Caco-2 (cell line): ENCODE results near the gene CYB5A. TPM values are rescaled to one million over a fixed set of nuclear protein-coding genes. Genes with fewer than 3 reads are reported as not detected.

Experiments
- BruUV-seq: library from RNA; stranded (reverse); fragments of 400-500 nt; replicated peaks from 2 replicates; lab custom pipeline; 2021; lab: Mats Ljungman, UMichigan
- CTCF ChIA-PET: fragments of 300-600 bp; sonication (Branson Sonifier 250); formaldehyde crosslinking; loops from one replicate; lab custom pipeline; 2022; ENCODE audit warnings: antibody characterized with exemption; lab: Charles Lee
- POLR2A ChIA-PET: fragments of 300-600 bp; sonication (Branson Sonifier 250); formaldehyde crosslinking; loops from one replicate; lab custom pipeline; 2022; ENCODE audit warnings: antibody characterized with exemption; lab: Charles Lee
- DNase-seq, 2 experiments: peaks; one replicate each; pipeline versions ENCODE4 v3.0.0 to v3.0.0-alpha.2; 2020 to 2022
- H3K27me3 ChIP-seq: replicated peaks from 2 replicates; pipeline ENCODE4 v1.6.0; 2011; ENCODE audit warnings: low read length; ENCODE audit not compliant: control insufficient read depth, insufficient read depth
- H3K36me3 ChIP-seq: 2 replicates; pipeline ENCODE4 v1.5.1; 2011; ENCODE audit warnings: low read length; ENCODE audit not compliant: control insufficient read depth, insufficient read depth
- H3K4me1 ChIP-seq: fragments of 250-450 bp; sonication (Bioruptor Pico); 2 replicates; pipeline ENCODE4 v1.5.1; 2020; ENCODE audit warnings: mild to moderate bottlenecking
- H3K4me3 ChIP-seq: 2 replicates; pipeline ENCODE4 v1.5.1; 2011; ENCODE audit warnings: low read depth, mild to moderate bottlenecking, control low read depth, low read length
- H3K9me3 ChIP-seq: fragments of 250-450 bp; sonication (Bioruptor Pico); 2 replicates; pipeline ENCODE4 v1.5.1; 2020; ENCODE audit warnings: mild to moderate bottlenecking, moderate library complexity
- H3K27ac Mint-ChIP-seq: one replicate; pipeline ENCODE4 v1.8.0; 2022; ENCODE audit warnings: mixed read lengths; ENCODE audit not compliant: unreplicated experiment
- H3K27me3 Mint-ChIP-seq: one replicate; pipeline ENCODE4 v1.8.0; 2022; ENCODE audit warnings: mixed read lengths; ENCODE audit not compliant: insufficient read depth, unreplicated experiment
- H3K36me3 Mint-ChIP-seq: one replicate; pipeline ENCODE4 v1.8.0; 2022; ENCODE audit warnings: mild to moderate bottlenecking, mixed read lengths; ENCODE audit not compliant: insufficient read depth, unreplicated experiment
- H3K4me1 Mint-ChIP-seq: one replicate; pipeline ENCODE4 v1.8.0; 2022; ENCODE audit warnings: low read depth, mixed read lengths; ENCODE audit not compliant: unreplicated experiment
- H3K4me3 Mint-ChIP-seq: one replicate; pipeline ENCODE4 v1.8.0; 2022; ENCODE audit warnings: mild to moderate bottlenecking, moderate library complexity, mixed read lengths; ENCODE audit not compliant: unreplicated experiment
- H3K9me3 Mint-ChIP-seq: one replicate; pipeline ENCODE4 v1.8.0; 2022; ENCODE audit warnings: mixed read lengths; ENCODE audit not compliant: unreplicated experiment
- intact Hi-C: fragments of 100-400 bp; cut with micrococcal nuclease; formaldehyde crosslinking; loops from one replicate; pipeline ENCODE4 v1.10.0; 2022; ENCODE audit not compliant: unreplicated experiment
- total RNA-seq: library from RNA; stranded (reverse); gene quantifications from 2 replicates; pipeline ENCODE4 v1.2.3, GENCODE V29; 2022
- TF ChIP-seq, protein P1 (sequence below), 2 experiments: fragments of 200-600 bp in 1 of 2; IDR thresholded peaks; 1 replicate in 1 of 2; 2 replicates in 1 of 2; pipeline versions ENCODE4 v1.5.1 to v1.8.0; 2011 to 2022; ENCODE audit warnings: antibody characterized with exemption in 1 of 2, control low read depth in 1 of 2, inconsistent platforms in 1 of 2, low read depth in 1 of 2, low read length in 1 of 2, mild to moderate bottlenecking in 1 of 2, moderate library complexity in 1 of 2; ENCODE audit not compliant: insufficient read depth in 1 of 2, severe bottlenecking in 1 of 2, unreplicated experiment in 1 of 2

CYB5A gene
- total RNA-seq, 1 experiment from 2014 or later = 103 TPM

DNA sequence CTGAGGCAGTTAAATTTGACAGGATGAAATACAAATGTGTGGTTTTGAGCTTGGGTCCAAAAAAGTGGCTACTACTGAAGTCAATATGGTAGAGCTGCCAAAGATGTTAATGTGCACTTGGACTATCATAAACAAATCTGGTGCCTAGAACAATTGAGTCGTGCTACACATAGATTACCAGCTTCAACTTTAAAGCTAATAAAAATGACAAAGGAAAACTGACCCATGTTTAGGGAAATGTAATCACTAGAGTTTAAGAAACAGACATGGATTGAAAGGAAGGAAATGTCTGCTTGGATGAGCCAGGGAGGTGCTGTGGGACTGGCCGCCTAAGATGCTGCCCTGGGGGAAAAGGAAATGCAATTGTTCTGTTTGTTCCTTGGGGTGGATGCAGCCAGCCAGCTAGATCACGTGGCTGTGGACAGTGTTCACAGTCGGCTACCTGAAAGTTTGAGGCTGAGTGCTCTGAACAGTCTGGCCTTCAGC lies 36.6 kb downstream of the CYB5A start:
- Mint-ChIP-seq H3K9me3 (no peaks in the 10 kb centered on the region), H3K27me3 (no peaks in the 10 kb centered on the region), H3K36me3 (peaks cover 18% of the 10 kb centered on the region), H3K27ac (no peak overlapping the region), H3K4me1 (peaks cover 4% of the 10 kb centered on the region), H3K4me3 (no peak overlapping the region)
- ChIA-PET CTCF (no interaction called here), POLR2A (no interaction called here)
- H3K27me3 ChIP-seq = no peaks in the 10 kb centered on the region
- no peak overlapping the region for H3K4me3 ChIP-seq
- no peak for DNase-seq
- no TSS peak for BruUV-seq
- no peaks in the 10 kb centered on the region for H3K36me3 ChIP-seq
- TF ChIP-seq, protein P1, sequence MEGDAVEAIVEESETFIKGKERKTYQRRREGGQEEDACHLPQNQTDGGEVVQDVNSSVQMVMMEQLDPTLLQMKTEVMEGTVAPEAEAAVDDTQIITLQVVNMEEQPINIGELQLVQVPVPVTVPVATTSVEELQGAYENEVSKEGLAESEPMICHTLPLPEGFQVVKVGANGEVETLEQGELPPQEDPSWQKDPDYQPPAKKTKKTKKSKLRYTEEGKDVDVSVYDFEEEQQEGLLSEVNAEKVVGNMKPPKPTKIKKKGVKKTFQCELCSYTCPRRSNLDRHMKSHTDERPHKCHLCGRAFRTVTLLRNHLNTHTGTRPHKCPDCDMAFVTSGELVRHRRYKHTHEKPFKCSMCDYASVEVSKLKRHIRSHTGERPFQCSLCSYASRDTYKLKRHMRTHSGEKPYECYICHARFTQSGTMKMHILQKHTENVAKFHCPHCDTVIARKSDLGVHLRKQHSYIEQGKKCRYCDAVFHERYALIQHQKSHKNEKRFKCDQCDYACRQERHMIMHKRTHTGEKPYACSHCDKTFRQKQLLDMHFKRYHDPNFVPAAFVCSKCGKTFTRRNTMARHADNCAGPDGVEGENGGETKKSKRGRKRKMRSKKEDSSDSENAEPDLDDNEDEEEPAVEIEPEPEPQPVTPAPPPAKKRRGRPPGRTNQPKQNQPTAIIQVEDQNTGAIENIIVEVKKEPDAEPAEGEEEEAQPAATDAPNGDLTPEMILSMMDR (IDR thresholded peaks at IDR 0.05; ENCODE audit: insufficient read depth in 1 of 2, low read depth in 1 of 2, low read length in 1 of 2, severe bottlenecking in 1 of 2, unreplicated experiment in 1 of 2) = no peak
- H3K4me1 ChIP-seq = peaks cover 13% of the 10 kb centered on the region
- no peaks in the 10 kb centered on the region for H3K9me3 ChIP-seq
- intact Hi-C loops = no loop called here

DNA sequence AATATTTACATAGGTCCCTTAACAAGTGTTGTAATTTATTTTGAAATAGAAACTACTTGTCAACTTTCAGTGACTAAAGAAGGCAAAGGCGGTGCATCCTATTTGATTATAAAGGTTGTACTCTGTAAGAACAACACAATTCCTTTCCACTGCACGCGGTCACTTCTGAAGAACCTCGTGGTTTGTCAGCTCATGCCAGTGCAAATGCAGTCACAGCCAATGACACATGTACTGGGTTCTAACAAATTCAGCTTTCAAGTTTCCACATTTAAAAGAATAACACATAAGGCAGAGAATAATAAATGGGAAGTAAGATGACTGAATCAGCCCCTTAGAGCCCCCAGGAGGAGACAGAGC lies 39.7 kb downstream of the CYB5A start:
- TF ChIP-seq, protein P1 (IDR thresholded peaks at IDR 0.05; ENCODE audit: insufficient read depth in 1 of 2, low read depth in 1 of 2, low read length in 1 of 2, severe bottlenecking in 1 of 2, unreplicated experiment in 1 of 2) = no peak
- H3K4me1 Mint-ChIP-seq = peaks cover 4% of the 10 kb centered on the region
- DNase-seq = no peak
- H3K9me3 Mint-ChIP-seq = no peaks in the 10 kb centered on the region
- Histone ChIP-seq H3K9me3 (no peaks in the 10 kb centered on the region), H3K4me1 (peaks cover 16% of the 10 kb centered on the region), H3K4me3 (no peak overlapping the region), H3K36me3 (no peaks in the 10 kb centered on the region), H3K27me3 (no peaks in the 10 kb centered on the region)
- intact Hi-C loops = no loop called here
- ChIA-PET POLR2A (no interaction called here), CTCF (no interaction called here)
- peaks cover 20% of the 10 kb centered on the region for H3K36me3 Mint-ChIP-seq
- H3K4me3 Mint-ChIP-seq = no peak overlapping the region
- BruUV-seq = no TSS peak
- H3K27ac Mint-ChIP-seq = no peak overlapping the region
- no peaks in the 10 kb centered on the region for H3K27me3 Mint-ChIP-seq

DNA sequence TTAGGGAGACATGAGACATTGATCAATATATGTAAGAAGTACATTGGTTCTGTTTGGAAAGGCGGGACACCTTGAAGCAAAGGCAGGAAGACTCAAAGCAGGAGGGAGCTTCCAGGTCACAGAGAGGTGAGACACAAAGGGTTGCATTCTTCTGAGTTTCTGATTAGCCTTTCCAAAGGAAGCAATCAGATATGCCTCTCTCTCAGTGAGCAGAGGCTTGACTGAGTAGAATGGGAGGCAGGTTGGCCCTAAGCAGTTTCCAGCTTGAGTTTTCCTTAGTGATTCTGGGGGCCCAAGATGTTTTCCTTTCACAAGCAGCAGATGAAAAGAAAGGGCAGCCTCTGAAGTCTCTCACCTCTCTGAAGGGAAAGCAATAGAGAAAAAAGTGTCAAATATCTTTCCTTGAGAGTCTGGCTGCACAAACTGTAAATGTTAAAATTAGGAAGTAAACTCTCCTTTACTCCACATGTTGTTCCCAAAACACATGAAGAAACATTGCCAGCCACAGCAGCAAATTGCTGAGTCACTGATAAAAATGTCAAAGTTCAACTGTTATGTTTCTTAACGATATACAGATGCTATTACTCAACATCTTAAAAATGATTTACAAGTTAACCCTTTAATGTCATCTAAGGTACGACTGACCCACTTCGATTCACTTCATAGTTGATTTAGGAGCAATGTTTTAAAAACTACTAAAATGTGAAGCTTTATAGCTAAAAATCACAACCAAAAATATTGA lies 40.3 kb downstream of the CYB5A start:
- no peak overlapping the region for H3K27ac Mint-ChIP-seq
- peaks cover 4% of the 10 kb centered on the region for H3K4me1 Mint-ChIP-seq
- no peaks in the 10 kb centered on the region for H3K27me3 ChIP-seq
- no TSS peak for BruUV-seq
- intact Hi-C loops = no loop called here
- no peaks in the 10 kb centered on the region for H3K9me3 Mint-ChIP-seq
- no peaks in the 10 kb centered on the region for H3K27me3 Mint-ChIP-seq
- H3K36me3 ChIP-seq = no peaks in the 10 kb centered on the region
- TF ChIP-seq, protein P1 (IDR thresholded peaks at IDR 0.05; ENCODE audit: insufficient read depth in 1 of 2, low read depth in 1 of 2, low read length in 1 of 2, severe bottlenecking in 1 of 2, unreplicated experiment in 1 of 2) = no peak
- H3K4me3 Mint-ChIP-seq = no peak overlapping the region
- H3K36me3 Mint-ChIP-seq = peaks cover 20% of the 10 kb centered on the region
- ChIA-PET POLR2A (no interaction called here), CTCF (no interaction called here)
- H3K9me3 ChIP-seq = no peaks in the 10 kb centered on the region
- no peak overlapping the region for H3K4me3 ChIP-seq
- DNase-seq = peak in 1 of 2 experiments; percentile 7
- peaks cover 16% of the 10 kb centered on the region for H3K4me1 ChIP-seq
